Prostate gland (tissue), 2 donors: ENCODE measurements around the gene VASP.

Experiments
- POLR2AphosphoS5 ChIP-seq: sonication (generic); formaldehyde crosslinking; IDR thresholded peaks from one replicate; pipeline ENCODE4 v1.6.1; 2017; ENCODE audit warnings: antibody characterized with exemption
- TF ChIP-seq, protein P1 (sequence below), 4 experiments: fragments of 200-600 bp in 2 of 4; fragments of 450-650 bp in 2 of 4; sonication (generic) in 2 of 4; IDR thresholded peaks; 1 replicate in 3 of 4; 2 replicates in 1 of 4; pipeline ENCODE4 v1.5.1; 2016 to 2019; ENCODE audit warnings: antibody characterized with exemption in 4 of 4, mild to moderate bottlenecking in 2 of 4, moderate library complexity in 2 of 4

DNA sequence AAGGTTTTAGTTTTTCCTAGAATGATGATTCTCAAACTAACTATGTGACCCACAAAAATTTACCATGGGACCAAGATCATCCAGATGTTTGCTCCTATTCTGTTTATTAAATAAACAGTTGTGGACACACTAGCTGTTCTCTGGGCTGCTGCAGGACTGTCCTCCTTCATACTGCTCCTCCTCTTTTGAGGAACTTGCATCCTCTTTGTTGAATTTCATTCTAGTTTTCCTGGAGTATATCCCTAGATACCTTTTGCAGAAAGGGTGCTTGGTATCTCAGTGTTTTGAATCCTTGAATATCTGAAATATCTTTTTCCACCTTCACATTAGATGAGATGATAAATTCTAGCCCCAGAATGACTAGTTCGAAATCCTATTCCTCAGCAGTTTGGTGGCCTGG lies 24.1 kb downstream of the VASP start:
- TF ChIP-seq, protein P1, sequence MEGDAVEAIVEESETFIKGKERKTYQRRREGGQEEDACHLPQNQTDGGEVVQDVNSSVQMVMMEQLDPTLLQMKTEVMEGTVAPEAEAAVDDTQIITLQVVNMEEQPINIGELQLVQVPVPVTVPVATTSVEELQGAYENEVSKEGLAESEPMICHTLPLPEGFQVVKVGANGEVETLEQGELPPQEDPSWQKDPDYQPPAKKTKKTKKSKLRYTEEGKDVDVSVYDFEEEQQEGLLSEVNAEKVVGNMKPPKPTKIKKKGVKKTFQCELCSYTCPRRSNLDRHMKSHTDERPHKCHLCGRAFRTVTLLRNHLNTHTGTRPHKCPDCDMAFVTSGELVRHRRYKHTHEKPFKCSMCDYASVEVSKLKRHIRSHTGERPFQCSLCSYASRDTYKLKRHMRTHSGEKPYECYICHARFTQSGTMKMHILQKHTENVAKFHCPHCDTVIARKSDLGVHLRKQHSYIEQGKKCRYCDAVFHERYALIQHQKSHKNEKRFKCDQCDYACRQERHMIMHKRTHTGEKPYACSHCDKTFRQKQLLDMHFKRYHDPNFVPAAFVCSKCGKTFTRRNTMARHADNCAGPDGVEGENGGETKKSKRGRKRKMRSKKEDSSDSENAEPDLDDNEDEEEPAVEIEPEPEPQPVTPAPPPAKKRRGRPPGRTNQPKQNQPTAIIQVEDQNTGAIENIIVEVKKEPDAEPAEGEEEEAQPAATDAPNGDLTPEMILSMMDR (IDR thresholded peaks at IDR 0.05), result no peak
- no peak for TF ChIP-seq POLR2AphosphoS5
